ENCODE measurements around the gene TRPM8.

Gene TRPM8

GRCh38 chr2:234003972-234004617 is 86.9 kb downstream of the TRPM8 start:
- no peak for DNase-seq

GRCh38 chr2:234005126-234005525 is 88.0 kb downstream of the TRPM8 start:
- DNase-seq, result no peak

GRCh38 chr2:234006501-234006900 is 89.3 kb downstream of the TRPM8 start:
- DNase-seq, result no peak

- DNase-seq, result no peak
Measured at GRCh38 chr2:234014427-234014826, 97.3 kb downstream of the TRPM8 start.

GRCh38 chr2:234015861-234016260 is 98.7 kb downstream of the TRPM8 start:
- DNase-seq, result no peak

GRCh38 chr2:234019896-234020295 is 102.7 kb downstream of the TRPM8 start:
- no peak for DNase-seq

- DNase-seq, result no peak
Measured at GRCh38 chr2:234020332-234020731, 103.2 kb downstream of the TRPM8 start.

GRCh38 chr2:234022424-234022823 is 105.3 kb downstream of the TRPM8 start:
- DNase-seq, result no peak

- no peak for DNase-seq
Measured at GRCh38 chr2:234024304-234024703, 107.1 kb downstream of the TRPM8 start.

GRCh38 chr2:234025466-234025865 is 108.3 kb downstream of the TRPM8 start:
- DNase-seq, result peak in 2 of 4 experiments; percentile 9 to 17

GRCh38 chr2:234025891-234026401 is 108.8 kb downstream of the TRPM8 start:
- DNase-seq, result no peak

- no peak for DNase-seq
Measured at GRCh38 chr2:234026693-234027254, 109.6 kb downstream of the TRPM8 start.

- no peak for DNase-seq
Measured at GRCh38 chr2:234027641-234028040, 110.5 kb downstream of the TRPM8 start.

GRCh38 chr2:234029150-234029733 is 112.1 kb downstream of the TRPM8 start:
- no peak for DNase-seq

GRCh38 chr2:234031207-234031606 is 114.0 kb downstream of the TRPM8 start:
- DNase-seq, result no peak

- DNase-seq, result no peak
Measured at GRCh38 chr2:234032279-234032856, 115.2 kb downstream of the TRPM8 start.

- DNase-seq, result no peak
Measured at GRCh38 chr2:234033174-234033573, 116.0 kb downstream of the TRPM8 start.

- no peak for DNase-seq
Measured at GRCh38 chr2:234033885-234034284, 116.7 kb downstream of the TRPM8 start.

- no peak for DNase-seq
Measured at GRCh38 chr2:234038076-234038802, 121.1 kb downstream of the TRPM8 start.

- DNase-seq, result no peak
Measured at GRCh38 chr2:234044157-234044556, 127.0 kb downstream of the TRPM8 start.

- DNase-seq, result no peak
Measured at GRCh38 chr2:234046521-234046920, 129.3 kb downstream of the TRPM8 start.

GRCh38 chr2:234047361-234047760 is 130.2 kb downstream of the TRPM8 start:
- DNase-seq, result no peak

GRCh38 chr2:234048049-234048448 is 130.9 kb downstream of the TRPM8 start:
- no peak for DNase-seq

Data from activated naive CD4-positive, alpha-beta T cell (primary cell).